GM21447 (cell line): ENCODE data around the gene TSC2.

Experiments
- ATAC-seq: cut with Tn5 transposase; IDR thresholded peaks from one replicate; pipeline ENCODE4 v1.9.1; 2021; ENCODE audit not compliant: unreplicated experiment

The TSC2 gene

DNA sequence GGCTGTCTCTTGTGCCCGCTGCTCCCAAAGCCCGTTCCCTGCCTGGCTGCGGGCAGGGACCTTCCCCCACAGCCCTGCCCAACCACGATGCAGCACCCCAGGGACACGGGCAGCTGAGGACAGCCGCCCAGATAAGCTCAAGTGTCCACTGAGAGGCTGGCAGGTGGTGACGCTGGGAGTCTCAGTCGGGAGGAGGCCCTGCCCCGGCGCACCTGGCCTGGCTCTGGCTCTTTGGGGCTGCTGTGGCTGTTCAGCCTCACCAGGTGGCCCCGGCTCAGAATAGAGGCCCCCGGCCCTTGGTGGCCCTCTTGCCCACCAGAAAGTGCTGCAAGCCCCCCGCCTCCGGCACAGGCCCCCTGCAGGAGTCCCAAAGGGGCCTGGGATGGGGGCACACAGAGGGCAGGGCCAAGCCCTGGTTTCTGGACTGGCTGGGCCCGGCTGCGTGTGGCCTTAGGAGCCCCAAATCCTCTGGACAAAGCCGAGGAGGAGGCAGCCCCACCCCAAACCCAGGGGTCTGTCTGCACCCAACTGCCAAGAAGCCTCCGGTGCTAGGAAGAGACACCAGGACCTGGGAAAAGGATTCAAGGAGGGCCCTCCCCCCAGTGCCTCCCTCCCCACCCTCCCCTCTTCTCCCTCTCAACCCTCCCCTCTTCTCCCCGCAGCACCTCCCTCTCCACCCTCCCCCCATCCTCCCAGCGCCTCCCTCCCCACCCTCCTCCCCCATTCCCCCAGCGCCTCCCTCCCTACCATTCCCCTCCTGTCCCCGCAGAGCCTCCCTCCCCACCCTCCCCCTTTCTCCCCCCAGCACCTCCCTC is 5.4 kb upstream of the TSC2 start:
- ATAC-seq: no peak

DNA sequence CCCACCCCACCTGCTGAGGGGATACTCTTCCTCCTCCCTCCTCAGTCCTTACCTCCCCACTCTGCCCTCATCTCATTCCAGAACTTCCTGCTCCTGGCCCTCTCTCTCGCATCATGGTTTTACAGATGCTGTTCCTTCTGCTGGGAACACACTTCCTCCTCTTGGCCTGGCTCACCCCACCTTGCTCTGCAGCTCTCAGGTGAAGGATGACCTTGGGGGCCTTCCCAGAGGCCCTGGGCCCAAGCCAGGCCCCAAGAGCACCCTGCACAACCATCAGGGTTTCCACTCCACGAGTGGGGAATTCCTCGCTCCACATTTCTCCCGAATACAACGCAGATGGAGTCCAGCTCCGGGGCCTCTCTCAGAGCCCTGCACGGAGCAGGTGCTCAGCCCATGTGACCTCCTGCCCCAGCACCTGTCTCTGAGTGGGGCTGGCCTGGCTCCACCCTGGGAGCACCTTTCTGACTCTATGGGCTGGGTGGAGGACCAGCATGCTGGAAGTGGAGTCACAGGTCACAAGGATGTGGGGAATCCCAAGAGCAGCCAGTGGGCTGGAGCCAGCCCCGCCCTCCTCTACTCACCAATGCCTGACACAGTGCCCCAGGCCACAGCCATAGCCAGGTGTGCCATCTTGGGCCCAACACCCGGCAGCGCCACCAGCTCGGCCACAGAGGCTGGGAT is 4.7 kb upstream of the TSC2 start:
- ATAC-seq: no peak

DNA sequence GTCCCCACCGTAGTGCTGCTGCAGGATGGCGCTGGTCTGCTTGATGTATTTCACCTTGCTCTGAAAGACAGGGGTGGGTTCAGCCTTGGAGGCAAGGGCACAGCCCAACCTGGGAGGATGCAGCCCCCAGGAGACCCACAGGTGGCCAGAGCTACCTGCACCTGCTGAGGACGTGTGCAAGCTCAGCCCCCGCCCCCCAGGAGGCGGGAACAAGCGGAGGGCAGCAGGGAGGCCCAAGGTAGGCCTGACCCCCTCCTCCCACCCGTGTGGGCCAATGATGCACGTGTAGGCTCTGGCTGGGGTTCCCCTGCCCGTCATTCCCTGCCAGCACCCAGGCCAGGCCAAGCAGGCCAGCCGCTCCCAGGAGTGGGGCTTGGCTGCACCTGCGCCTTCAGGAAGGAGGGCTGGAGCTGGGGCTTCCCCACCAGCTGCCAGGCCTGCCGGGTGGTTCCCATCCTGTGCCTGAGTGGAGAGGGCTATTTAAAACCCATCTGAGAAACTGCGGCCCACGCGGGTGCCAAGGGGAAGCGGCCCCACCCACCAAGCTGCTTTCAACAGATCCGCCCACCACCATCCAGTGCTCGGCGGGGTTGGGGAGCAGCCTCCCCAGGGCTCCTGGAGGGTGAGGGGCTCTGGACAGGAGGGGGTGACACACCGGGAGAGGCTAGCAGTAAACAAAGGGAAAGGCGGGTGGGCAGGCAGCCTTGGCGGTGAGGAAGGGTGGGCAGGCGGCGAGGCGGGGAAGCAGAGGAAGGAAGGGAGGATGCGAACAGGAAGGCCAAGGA is 3.9 kb upstream of the TSC2 start:
- ATAC-seq: no peak

DNA sequence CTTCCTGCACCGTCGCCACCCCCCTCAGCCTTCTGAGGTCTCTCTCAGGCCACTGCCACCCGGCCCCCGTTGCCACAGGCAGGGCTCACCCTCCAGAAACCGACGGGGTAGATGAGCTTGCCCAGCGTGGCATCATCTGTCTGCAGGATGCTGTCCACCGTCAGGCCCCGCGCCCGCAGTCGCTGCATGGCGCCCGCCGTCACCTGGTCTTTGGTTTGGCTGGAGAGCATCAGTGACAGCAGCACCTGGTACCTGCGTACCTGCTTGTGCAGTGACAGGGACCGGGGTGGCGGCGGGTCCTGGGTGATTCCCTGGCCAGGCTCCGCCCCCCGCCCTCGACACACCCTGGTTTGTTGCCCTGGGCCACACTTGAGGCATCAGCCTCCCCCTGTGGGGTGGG is 3.2 kb upstream of the TSC2 start:
- ATAC-seq: no peak

DNA sequence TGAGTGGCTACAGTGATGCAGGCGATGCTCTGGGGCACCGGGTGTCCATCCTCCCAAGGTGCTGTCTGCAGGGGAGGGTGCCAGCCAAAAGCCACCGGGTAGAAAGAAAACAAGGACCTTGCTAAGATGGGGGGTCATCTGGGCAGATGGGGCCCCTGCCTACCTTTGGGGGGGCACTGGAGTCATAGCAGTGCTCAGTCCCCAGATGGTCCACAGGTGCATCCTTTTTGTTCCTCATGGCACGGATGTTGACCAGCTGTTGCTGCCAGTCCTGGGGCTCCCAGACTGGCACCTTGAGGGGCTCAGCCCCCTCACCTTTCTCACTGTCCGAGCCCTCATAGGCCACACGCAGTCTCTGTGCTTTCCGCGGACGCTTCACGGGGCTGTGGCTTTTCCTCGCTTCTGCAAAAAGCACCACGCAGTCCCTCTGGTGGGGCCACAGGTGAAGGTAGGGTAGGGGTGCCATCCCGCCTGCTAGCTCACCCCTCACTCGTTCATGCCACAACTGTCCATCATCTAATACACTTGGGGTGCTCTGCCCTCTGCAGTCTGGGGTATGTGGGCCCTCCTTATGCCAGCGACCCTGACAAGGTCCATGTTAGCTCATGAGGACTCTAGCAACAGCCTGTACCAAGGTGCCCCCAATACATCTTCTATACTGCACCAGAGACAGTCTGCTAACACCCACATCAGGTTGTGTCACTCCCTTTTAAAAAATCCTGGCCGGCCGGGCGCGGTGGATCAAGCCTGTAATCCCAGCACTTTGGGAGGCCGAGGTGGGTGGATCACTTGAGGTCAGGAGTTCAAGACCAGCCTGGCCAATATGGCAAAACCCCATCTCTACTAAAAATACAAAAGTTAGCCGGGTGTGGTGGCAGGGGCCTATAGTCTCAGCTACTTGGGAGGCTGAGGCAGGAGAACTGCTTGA is 1.6 kb upstream of the TSC2 start:
- ATAC-seq: no peak

DNA sequence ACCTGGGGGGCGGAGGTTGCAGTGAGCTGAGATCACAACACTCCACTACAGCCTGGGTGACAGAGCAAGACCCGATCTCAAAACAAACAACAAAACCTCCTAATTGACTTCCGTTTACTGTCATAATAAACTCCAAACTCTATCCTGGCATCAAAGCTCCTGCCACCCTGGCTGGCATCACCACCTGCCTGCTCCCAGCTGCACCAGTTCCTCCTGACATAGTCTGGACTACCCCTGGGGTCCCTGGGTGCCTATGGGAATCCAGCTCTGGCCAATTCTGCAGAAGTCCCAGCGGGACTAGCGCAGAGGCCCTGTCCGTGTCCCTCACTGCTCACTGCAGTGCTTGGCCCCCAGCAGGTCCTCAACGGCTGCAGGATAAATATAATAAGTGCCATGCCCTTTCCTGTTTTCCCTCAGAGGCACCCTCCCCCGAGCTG is 874 bp upstream of the TSC2 start:
- no peak for ATAC-seq

DNA sequence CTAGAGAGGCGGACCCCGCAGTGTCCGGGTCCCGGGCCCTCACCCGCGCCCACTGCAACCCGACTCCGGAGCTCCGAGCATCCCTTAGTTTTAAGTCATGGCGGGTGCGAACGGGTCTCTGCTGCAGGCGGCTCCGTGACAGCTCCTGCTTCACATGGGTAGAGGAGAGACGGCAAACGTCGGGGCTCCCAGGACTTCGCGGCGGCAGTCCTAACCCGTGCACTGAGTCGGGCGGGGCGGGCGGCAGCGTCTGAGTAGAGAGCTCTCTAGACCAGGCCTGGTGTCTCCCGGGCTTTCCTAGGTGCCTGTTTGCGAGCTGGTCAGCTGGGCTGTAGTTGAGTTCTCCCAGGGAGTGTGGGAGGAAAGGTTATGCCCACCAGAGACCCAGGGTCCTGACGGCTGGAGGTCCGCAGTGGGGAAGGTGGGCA is 345 bp downstream of the TSC2 start:
- no peak for ATAC-seq

DNA sequence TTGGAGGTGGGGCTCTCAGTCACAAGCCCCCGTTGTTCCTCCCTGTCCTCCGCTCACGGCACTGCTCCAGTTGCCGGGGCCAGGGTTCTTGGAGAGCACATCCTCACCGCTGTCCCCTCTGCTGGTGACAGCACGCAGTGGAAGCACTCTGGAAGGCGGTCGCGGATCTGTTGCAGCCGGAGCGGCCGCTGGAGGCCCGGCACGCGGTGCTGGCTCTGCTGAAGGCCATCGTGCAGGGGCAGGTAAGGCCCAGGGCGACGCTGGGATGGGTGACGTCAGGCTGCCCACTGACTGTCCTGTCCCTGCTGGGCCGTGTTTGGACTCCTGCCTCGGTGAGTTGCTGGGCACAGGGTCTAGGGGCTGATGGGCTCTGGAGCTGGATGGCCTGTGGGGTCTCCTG is 5.4 kb downstream of the TSC2 start:
- ATAC-seq: no peak

DNA sequence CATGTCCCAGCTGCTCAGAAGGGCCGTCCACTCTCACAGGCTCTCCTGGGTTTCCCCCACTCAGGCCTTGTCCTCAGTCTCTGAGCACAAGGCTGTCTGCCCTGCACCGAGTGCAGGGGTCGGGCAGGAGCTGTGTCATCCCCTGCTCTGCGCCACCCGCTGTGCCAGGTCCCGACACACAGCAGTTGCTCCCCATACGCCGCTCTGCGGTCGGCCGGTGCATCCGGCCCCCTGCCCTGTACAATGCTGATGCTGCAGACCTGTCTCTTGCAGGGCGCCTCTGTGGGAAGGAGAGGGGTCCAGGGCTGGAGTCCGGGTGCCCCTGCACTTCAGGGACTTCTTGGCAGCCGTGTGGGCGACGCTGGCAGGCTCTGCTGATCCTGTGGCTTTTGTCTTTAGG is 6.1 kb downstream of the TSC2 start:
- no peak for ATAC-seq

DNA sequence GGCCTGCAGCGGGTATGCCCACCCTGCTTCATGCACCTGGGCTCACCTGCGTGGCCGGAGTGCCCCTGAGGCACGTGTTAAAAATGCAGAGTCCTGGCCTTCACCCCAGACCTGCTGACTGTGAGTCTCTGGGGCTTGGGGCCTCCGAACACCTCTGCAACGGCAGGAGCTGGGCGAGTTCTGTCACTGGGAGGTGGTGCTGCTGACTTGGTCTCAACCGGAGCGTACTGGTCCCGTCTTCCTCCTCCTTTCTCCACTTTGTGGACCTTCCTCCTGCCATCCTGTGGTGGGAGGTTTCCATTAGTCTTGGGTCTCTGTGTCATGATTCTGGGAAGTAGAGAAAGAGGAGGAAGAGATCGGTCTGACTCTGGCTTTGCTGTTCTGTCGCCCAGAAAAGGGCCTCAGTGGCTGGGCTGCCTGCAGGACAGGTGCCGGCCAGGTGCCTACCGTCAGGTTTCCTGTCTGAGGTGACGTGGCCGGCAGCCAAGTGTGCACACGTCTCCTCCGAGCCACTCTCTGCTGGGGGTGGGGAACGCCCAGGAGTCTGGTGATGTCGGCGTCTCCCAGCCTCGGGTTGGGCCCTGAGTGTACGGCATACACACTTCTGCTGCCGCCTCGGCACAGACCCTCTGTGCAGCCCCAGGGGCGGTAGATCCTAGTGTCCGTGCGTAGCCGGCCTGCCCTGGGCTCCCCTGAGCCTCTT is 6.9 kb downstream of the TSC2 start:
- ATAC-seq: no peak

DNA sequence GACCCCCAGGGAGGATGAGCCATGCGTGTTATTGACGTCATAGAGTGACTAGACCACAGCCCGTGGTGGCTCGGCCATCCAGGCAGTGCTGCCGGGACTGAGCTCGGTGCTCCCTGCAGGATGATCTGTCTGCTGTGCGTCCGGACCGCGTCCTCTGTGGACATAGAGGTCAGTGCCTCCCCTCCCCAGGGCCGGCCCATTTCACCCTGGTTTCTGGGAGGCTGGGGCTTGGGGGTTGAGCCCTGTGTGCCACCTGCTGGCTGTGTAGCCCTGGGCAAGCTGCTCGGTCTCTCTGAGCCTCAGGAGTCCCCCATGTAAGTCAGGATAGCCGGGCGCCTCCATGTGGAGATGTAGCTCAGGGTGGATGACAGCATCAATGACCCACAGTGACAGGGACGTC is 8.3 kb downstream of the TSC2 start:
- no peak for ATAC-seq

DNA sequence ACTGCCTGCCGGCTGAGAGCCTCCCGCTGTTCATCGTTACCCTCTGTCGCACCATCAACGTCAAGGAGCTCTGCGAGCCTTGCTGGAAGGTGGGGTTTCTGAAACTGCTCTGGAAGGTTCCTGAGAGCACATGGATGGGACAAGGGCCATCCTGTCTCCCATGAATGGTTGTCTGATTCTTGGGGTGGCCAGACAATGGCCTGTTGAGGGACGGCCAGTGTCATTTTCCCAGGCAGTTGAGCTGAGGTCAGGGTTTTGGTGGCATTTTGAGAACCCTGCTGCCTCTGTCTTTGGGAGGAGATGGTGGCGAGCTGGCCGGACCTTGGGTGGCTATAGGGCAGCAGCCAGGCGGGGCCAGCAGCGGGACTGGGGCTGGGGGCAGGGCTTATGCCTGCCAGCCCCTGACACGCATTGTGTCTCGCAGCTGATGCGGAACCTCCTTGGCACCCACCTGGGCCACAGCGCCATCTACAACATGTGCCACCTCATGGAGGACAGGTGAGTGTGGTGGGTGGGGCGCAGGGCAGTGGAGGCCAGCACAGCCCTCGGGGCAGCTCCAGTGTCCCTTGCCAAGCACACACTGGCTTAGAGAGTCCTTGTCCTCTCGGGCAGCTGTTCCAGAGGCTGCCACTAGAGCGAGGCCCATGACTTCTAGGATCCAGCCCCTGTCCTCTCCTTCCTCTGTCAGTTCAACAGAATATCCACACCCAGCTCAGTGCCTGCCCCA is 9.1 kb downstream of the TSC2 start:
- no peak for ATAC-seq

DNA sequence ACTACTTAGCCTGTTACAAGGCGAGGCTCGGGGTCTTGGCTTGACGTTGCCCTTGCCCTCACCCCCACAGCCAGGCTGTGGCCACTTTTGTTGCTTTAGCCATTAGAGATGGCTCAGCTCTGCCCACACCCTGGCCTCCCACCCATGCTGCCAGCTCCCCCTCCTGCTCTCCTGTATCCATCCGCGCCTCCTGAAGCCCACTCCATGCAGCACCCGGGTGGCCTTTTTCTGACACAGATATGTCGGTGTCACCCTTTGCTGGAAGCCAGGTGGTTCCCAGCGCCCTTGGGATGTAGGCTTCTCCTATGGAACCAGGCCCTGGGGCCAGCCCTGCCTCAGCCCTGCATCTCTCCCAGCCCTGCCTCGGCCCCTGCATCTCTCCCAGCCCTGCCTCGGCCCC is 9.7 kb downstream of the TSC2 start:
- ATAC-seq: no peak

DNA sequence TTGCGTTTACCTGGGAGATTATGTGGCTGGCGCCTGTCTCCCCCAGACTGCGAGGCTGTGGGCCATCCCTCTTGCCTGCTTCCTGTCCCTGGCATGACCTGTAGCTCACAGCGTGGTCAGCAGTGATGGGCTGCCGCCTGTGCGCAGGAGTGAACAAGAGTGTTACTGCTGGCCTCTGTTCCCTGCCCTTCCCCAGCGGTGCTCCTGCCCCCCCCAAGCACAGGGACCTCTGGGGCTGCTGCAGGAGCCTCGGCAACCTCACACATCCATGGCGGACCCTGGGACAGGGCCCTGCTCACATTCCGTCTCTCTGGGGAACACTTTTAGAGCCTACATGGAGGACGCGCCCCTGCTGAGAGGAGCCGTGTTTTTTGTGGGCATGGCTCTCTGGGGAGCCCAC is 10.6 kb downstream of the TSC2 start:
- no peak for ATAC-seq

DNA sequence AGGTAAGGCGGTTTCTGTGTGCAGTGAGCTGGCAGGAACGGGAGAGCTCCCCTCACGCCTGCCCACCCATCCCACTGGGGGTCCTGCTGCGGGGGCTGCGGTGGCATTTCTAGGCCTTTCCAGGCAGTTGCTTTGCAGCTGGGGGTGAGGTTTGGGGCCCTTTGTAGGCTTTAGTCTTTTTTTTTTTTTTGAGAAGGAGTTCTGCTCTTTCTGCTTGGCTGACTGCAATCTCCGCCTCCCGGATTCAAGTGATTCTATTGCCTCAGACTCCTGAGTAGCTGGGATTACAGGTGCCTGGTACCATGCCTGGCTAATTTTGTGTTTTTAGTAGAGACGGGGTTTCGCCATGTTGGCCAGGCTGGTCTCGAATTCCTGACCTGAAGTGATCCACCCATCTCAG is 11.1 kb downstream of the TSC2 start:
- no peak for ATAC-seq

DNA sequence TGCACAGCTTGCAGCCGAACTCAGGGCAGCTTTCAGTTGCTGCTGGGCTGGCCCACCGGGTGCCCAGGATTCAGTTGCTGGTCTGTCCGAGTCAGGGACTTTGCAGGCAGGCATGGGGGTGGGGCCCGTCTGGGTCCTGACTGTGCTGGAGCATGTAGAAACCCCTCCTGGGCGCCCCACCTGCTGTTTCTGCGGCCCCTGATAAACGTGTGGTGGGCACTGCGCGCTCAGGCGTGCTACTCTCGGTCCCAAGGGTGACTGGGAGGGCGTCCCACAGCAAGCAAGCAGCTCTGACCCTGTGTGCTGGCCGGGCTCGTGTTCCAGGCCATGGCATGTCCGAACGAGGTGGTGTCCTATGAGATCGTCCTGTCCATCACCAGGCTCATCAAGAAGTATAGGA is 12.6 kb downstream of the TSC2 start:
- no peak for ATAC-seq

DNA sequence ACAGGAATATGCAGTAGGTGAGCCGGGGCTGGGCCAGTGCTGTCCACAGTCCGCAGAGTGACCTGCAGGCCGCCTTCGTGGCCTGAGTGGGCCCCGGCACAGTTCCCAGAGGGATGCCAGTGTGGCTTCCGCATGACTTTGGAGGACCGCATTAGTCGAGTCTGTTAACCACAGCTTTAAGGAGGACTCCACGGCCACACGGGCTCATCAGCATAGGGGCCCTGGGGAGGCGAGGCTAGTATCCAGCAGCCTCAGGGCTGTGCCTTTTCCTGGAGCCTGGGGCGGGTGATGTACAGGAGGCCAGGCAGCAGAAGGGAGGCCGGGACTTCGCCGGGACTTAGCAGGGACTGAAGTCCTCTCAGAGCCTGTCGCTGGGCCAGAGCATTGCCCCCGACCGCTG is 13.2 kb downstream of the TSC2 start:
- ATAC-seq: no peak

DNA sequence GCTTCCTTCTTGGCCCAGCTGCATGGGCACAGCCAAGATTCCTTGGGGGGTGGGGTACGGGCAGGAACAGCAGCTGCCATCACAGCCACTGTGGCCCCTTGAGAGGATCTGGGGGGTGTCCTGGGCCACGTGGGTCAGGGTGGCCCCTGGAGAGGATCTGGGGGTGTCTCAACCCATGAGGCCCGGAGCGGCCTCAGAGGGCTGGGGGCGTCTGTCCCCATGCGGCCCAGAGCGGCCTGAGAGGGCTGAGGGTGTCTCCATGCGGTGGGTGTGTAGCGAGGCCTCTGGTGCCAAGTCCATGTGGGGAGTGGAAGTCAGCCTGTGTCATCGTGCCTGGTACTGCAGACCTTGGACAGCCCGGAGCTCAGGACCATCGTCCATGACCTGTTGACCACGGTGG is 13.7 kb downstream of the TSC2 start:
- ATAC-seq: no peak

DNA sequence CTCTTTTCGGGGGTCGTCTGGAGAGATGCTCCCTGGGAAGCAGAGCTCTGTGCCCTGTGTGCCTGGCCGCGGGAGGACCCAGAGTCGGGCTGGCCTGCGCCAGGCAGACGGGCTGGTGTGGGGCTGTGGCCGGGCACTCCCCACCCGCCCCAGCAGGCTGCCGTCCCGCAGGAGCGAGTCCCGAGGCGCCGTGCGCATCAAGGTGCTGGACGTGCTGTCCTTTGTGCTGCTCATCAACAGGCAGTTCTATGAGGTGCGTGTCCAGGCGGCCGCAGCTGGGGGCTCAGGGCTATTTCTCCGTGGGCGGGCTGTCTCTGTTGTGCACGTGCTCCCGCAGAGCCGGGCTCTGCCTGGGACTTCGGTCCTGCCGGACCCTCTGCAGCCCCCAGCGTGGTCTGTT is 15.0 kb downstream of the TSC2 start:
- ATAC-seq: no peak

DNA sequence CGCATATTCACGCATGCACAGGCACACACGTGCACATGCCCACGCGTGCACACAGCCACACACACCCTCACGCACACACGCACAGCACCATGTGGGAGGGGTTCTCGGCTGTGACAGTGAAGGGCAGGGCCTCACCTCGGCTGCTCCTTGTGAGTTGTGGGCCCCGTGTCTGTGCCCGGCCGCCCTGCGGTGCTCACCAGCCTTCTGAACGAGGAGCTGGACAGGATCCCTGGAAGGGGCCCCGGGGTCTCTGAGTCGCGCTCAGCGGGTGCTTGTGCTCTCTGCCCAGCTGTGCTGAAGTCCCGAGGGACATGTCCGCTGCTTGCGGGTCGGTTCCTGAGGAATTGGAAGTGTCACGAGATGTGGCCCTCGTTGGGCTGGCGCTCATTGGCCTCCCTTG is 16.1 kb downstream of the TSC2 start:
- no peak for ATAC-seq
